Activated CD4-positive, alpha-beta T cell treated with anti-CD3 and anti-CD28 coated beads, Interleukin-2, amount 50 U/mL, for 4 hours (primary cell): Measurements from ENCODE around the gene SLC12A6.
"Not testable (repeated sequence)": the region's sequence is repeated elsewhere in the genome, so short reads cannot be mapped to it uniquely, and the experiment has no call there.

Source experiments
- DNase-seq, 2 experiments: peaks; one replicate each; pipeline ENCODE4 v3.0.0-alpha.2; 2020

SLC12A6 gene

GRCh38 chr15:34355241-34355640 lies 17.7 kb upstream of the SLC12A6 start:
- no peak for DNase-seq

DNA sequence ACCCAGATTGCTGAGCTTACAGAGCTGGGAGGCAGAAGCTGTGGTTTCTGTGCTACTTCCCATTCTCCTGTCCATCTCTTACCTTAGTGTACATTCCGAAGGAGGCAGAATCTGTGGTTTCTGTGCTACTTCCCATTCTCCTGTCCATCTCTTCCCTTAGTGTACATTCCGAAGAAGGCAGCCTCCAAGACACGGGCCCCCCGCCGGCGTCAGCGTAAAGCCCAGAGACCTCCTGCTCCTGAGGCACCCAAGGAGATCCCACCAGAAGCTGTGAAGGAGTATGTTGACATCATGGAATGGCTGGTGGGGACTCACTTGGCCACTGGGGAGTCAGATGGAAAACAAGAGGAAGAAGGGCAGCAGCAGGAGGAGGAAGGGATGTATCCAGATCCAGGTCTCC lies 16.7 kb upstream of the SLC12A6 start:
- no peak for DNase-seq

DNA sequence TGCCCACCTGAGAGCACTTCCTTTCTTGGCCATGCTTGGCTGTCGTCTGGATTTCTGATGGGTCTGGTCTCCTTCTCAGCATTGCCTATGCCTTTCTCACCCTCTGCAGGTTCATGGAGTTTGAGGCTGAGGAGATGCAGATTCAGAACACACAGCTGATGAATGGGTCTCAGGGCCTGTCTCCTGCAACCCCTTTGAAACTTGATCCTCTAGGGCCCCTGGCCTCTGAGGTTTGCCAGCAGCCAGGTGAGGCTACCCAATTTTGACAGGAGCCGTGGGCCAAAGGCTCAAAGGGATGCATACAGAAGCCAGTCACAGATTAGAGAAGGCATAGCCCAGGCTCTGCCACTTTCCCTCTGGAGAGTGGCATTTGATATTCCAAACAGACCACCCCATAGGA lies 16.0 kb upstream of the SLC12A6 start:
- DNase-seq: no peak

DNA sequence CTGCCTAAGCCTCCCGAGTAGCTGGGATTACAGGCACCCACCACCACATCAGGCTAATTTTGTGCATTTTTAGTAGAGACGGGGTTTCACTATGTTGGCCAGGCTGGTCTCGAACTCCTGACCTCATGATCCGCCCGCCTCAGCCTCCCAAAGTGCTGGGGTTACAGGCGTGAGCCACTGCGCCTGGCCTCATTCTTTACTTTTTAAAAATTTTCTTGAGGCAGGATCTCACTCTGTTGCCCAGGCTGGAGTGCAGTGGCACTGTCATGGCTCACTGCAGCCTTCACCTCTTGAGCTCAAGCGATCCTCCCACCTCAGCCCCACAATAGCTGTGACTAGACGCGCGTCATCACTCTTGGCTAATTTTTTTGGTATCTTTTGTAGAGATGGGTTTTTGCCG lies 15.4 kb upstream of the SLC12A6 start:
- not testable (repeated sequence) for DNase-seq

GRCh38 chr15:34349769-34350168 lies 12.2 kb upstream of the SLC12A6 start:
- DNase-seq: no peak

GRCh38 chr15:34348735-34349300 lies 11.2 kb upstream of the SLC12A6 start:
- no peak for DNase-seq

DNA sequence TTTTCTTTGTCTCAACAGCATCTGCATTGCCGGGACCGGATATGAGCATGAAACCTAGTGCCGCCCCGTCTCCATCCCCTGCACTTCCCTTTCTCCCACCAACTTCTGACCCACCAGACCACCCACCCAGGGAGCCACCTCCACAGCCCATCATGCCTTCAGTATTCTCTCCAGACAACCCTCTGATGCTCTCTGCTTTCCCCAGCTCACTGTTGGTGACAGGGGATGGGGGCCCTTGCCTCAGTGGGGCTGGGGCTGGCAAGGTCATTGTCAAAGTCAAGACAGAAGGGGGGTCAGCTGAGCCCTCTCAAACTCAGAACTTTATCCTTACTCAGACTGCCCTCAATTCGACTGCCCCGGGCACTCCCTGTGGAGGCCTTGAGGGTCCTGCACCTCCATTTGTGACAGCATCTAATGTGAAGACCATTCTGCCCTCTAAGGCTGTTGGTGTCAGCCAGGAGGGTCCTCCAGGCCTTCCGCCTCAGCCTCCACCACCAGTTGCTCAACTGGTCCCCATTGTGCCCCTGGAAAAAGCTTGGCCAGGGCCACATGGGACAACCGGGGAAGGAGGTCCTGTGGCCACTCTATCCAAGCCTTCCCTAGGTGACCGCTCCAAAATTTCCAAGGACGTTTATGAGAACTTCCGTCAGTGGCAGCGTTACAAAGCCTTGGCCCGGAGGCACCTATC lies 10.5 kb upstream of the SLC12A6 start:
- no peak for DNase-seq

DNA sequence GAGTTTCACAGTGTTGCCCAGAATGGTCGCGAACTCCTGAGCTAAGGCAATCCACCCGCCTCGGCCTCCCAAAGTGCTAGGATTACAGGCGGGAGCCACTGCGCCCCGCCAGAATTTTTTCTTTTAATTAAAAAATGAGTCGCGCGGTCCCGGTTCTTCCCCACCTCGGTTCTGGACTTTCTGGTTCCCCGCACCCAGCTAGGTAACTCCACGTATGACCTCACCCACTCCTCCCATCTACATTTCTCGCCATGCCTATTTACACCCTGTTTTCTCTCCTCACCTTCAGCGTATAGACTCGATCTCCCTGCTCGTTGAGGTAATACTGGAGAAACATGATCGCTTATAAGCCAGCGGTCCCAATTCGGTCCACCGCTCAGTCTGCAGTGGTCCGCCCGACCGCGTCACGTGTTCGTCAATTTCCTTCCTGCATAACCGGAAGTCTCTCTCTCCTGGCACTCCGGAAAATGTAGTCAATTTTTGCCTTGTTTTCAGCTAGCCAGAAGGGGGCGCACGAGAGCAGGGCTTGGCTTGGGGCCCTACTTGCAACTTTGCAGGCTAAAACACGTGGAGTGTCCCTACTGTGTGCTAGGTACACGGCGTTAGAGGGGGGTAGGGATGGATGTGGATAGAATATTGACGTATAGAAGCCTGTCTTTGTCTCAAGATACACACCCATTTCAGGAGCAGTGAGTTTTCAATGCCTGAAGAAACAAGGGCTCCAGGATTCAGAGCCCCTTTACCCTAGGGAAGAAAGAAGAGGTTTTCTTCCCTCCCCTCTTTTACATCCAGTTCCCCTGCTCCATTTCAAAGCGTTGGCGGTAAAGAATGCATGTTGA lies 5.4 kb upstream of the SLC12A6 start, which contains the start of the genes NOP10 and NUTM1:
TSS of gene NOP10 (minus strand) at position 400 of the 839 bp plus-strand sequence. CDS start at position 337, 63 bp downstream.
TSS of gene NUTM1 (plus strand) at position 579 of the 839 bp plus-strand sequence. CDS start 382 bp downstream, outside the sequence.
- peak; percentile 91 to 93 for DNase-seq

DNA sequence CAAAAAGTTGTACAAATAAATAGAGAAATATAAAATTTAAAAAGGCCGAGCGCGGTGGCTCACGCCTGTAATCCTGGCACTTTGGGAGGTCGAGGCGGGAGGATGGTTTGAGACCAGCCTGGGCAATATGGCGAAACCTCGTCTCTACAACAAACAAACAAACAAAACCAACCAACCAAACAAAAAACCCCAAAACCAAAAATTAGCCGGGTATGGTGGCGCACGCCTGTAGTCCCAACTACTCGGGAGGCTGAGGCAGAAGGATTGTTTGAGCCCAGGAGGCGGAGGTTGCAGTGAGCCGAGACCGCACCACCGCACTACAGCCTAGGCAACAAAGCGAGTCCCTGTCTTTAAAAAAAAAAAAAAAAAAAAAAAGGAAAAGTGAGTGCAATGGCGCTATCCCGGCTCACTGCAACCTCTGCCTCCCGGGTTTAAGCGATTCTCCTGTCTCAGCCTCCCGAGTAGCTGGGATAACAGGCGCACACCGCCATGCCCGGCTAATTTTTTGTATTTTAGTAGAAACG lies 4.7 kb upstream of the SLC12A6 start:
- not testable (repeated sequence) for DNase-seq

DNA sequence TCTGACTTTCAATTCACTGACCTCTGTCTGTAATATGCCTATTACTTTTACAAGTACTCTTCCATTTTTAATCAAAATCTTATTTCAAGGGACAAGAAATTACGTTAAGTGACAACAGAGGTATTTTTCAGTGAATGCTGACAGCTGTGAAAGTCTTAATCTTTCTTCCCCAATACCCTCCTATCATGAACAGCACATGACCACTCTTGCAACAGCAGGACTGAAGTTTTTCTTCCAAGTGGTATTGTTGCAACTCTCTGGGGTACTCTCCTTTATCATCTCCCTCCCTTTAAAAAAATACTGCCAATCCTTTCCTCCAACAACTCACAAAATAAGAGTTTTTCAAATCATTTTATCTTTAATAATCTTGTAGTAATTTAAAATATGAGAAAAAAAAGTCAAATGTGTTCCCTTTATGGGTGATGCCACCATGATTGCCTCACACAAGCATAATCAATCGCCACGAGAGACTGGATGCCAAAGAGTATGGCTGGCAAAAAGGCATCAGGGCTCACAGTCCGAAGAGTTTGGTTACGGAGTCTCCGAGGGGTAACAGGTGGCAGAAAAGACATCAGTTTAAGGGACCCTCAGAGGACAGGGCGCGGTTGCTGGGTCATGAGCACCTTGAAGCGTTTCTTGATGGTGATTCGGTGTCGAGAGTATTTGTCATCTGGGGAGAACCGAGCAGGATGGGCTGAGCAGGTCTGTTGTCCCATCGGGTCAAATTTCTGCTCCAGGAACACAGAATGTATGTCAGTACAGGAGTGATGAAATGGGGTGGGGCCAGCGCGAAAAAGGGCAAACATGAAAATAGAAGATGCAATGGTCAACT lies 4.0 kb upstream of the SLC12A6 start:
- DNase-seq: no peak

DNA sequence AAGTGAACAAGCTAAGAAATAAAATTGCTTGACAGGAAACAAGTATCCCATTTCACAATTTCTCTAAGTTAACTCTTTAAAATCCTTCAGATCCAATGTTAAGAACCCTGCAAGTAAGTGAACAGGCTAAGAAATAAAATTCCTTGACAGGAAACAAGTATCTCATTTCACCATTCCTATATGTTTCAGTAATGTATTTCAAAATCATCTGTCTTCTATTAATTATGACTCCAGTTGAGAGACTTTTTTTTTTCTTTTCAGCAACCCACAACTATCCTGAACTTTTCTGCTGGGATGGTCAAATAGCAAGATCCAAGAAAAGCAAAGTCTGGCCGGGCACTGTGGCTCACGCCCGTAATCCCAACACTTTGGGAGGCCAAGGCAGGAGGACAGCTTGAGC lies 2.4 kb upstream of the SLC12A6 start:
- no peak for DNase-seq

DNA sequence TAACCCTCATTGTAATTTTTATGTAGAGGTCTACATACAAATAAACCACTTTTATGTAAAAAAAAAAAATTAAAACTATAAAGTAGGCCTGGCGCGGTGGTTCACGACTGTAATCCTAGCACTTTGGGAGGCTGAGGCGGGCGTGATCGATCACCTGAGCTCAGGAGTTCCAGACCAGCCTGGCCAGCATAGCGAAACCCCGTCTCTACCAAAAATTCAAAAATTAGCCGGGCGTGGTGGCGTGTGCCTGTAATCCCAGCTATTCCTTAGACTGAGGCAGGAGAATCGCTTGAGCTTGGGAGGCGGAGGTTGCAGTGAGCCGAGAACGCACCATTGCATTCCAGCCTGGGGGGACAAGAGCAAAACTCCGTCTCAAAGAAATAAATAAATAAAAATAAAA lies 766 bp upstream of the SLC12A6 start:
- no peak for DNase-seq

DNA sequence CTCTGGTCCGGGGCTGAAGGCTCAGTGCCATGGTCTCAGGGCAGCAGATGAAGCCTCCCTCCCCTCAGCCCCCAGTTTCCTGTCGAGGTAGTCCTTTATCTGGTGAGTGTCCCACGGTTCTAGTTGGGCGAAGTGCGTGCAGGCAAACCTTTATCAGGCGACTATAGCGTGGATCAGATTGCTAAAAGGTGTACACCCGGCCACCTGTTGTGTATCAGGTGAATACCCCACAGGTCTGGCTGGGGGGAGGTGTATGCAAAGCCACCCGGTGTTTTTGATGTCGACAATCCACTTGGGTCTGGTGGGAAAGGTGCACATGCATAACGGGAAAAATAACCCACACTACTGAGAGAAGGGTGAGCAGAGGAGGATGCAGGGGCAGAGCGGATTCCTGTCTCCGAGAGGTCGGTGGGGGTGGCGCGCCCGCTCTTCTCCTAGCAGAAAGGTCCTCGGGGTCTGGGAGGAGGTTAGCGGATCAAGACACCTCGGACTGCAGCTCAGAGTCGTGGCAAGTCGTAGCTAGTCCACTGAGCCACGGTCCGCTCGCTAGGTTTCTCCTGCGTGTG lies 507 bp downstream of the SLC12A6 start:
- no peak for DNase-seq

DNA sequence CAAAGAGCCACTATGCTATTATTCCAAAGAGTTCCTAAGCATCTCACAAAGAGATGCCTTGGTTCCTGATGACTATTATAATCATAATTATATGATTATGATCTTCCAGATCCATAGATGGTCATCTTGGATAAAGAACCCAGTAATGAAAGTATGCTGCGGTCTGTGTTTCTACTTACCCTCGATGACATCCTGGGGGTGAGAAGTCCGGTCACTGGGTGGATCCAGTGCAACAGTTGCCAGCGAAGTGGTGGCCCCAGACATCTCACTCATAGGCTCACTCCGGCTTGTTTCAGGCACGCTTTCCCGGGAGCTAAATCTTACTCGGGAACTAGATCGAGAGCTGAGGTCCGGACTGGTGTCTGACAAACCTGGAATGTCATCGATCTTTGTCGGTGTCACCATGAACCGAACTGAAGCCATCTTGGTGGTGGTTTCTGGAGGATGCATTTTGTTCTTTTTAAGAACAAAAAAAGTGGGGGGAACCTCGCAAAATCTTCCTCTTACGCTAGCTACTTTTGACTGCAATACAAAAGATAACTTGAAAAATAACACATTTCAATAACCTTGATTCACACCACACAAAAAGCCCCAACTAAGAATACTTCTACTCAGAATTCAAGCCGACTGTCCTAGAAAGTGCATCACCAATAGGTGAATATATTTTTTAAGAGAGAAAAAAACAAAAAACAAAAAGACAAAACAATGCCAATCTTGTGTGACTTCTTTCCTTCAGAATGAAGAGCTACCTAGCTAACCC lies 1.2 kb downstream of the SLC12A6 start:
- DNase-seq: no peak

DNA sequence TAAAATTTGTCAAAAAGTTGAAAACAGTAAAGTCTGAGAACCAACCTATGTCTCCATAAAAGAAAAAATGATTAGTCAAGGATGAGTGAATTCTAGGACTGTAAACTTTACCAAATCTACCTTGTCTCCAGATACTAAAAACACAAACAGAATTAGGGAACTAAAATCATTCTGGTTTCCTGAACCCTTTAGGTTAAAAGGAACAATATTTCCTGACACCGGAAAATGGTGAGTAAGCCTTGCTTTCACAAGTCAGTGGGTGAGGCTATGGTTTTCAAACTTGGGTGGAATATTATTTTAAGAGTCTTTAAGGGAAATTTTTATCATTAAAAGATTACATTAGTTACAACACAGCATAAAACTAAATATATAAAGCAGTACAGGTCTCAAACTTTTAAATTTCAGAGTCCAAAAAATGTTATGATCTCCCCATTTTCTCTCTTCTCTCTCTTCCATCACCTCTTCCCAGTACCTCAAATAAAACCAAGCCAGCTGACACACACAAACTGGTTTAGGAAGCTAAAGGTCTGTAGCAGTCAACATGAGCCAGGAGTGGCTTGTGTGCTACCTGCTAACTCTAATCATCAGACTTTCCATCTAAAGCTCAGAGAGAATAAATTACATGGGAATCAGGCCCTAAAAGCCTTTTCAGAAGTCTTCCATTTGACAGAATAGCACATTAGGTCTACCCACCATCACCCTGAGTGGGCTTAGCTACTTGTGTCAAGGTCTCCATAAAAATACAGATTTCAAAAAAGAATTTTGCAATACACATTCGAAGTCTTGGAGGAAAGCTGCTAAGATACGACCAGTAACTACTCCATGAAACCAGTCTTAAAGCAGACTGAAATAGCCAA lies 2.2 kb downstream of the SLC12A6 start:
- DNase-seq: no peak

DNA sequence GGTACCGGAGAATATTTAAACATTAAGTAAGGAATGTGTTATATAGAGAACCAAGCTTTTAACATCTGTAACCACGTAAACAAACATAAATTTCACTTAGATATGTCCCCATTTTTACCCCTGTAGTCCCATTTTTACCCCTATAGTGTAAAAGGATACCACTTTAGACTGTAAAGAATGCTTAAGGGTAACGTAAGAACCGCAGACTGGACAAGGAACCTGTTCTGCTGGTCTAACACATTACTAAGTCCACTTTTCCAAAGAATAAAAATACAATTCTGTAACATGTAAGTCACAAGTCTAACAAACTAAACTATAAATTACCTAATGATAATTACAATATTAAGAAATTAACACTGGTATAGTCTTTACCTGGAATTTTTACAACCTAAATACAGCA lies 2.9 kb downstream of the SLC12A6 start:
- no peak for DNase-seq

GRCh38 chr15:34332553-34333120 lies 4.9 kb downstream of the SLC12A6 start:
- DNase-seq: no peak

- no peak for DNase-seq
These were observed 5.8 kb downstream of the SLC12A6 start for GRCh38 chr15:34331809-34332208.

DNA sequence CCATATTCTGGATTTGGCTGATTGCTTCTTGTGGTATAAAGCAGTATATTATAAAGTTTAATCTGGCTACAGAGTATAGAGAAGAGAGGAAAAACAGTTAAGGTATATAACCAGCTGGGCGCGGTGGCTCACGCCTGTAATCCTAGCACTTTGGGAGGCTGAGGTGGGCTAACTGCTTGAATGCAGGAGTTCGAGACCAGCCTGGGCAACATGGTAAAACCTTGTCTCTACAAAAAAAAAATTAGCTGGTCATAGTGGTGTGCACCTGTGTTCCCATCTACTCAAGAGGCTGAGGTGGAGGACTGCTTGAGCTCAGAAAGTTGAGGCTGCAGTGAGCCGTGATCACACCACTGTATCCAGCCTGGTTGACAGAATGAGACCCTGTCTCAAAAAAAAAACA lies 7.3 kb downstream of the SLC12A6 start:
- DNase-seq: no peak

DNA sequence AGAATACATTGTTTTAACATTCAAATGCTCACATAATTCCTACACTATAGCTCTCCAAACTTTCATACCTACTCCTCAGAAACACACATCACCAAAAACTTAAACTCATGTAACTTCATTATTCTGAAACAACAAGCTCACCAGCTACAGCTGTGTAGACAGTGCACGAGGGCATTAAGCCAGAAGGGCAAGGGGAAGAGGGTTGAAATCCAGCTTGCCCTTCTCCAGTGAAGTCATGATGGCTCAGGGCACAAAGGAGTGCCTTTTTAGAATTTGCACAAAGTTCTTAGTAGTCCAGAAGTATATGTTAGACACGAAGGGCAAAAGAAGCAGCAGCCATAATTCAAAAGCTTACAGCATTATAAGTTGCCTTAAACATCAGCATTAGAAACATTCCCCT lies 8.6 kb downstream of the SLC12A6 start:
- DNase-seq: no peak
